WERI-Rb-1 (cell line): Measurements from ENCODE around the gene USP32.
"Not testable (repeated sequence)": the region's sequence is repeated elsewhere in the genome, so short reads cannot be mapped to it uniquely, and the experiment has no call there.

Source experiments
- DNase-seq: peaks from one replicate; pipeline ENCODE4 v3.0.0-alpha.2; 2020
- H3K27ac ChIP-seq: fragments of 250-450 bp; sonication (Bioruptor Pico); 2 replicates; pipeline ENCODE4 v1.5.1; 2020; ENCODE audit warnings: mild to moderate bottlenecking, moderate library complexity
- H3K27me3 ChIP-seq: fragments of 250-450 bp; sonication (Bioruptor Pico); 2 replicates; pipeline ENCODE4 v1.5.1; 2021; ENCODE audit warnings: mild to moderate bottlenecking, low read depth, moderate library complexity; ENCODE audit not compliant: insufficient read depth, severe bottlenecking
- H3K36me3 ChIP-seq: fragments of 250-450 bp; sonication (Bioruptor Pico); 2 replicates; pipeline ENCODE4 v1.5.1; 2020; ENCODE audit warnings: mild to moderate bottlenecking, moderate library complexity
- H3K4me3 ChIP-seq: 2 replicates; pipeline ENCODE4 v1.5.1; 2011; ENCODE audit warnings: low read depth, mild to moderate bottlenecking, control low read depth, low read length
- H3K9me3 ChIP-seq: fragments of 250-450 bp; sonication (Bioruptor Pico); 2 replicates; pipeline ENCODE4 v1.5.1; 2021; ENCODE audit warnings: mild to moderate bottlenecking, moderate library complexity; ENCODE audit not compliant: severe bottlenecking
- TF ChIP-seq, protein P1 (sequence below): IDR thresholded peaks from 2 replicates; pipeline ENCODE4 v1.5.1; 2011; ENCODE audit warnings: low read depth, mild to moderate bottlenecking, control low read depth, inconsistent platforms, low read length

USP32 gene

DNA sequence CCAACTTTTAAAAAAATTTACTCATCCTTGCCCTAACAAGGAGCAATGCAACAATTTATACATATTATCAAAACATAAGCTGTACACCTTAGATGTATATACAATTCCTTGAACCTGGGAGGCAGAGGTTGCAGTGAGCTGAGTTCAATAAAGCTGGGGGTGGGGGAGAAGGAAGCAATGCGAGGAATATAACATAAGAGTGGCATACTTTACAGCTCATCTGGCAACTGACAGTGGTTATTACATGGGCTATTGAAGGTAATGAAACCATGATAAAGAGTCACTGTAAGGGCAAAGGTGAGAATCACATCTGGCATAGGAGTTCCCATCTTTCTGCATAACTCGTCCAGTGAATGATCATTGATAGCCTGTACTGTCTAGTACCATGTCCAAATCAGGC lies 198.5 kb downstream of the USP32 start:
- no peak for DNase-seq
- no peaks in the 10 kb centered on the region for H3K9me3 ChIP-seq
- TF ChIP-seq, protein P1, sequence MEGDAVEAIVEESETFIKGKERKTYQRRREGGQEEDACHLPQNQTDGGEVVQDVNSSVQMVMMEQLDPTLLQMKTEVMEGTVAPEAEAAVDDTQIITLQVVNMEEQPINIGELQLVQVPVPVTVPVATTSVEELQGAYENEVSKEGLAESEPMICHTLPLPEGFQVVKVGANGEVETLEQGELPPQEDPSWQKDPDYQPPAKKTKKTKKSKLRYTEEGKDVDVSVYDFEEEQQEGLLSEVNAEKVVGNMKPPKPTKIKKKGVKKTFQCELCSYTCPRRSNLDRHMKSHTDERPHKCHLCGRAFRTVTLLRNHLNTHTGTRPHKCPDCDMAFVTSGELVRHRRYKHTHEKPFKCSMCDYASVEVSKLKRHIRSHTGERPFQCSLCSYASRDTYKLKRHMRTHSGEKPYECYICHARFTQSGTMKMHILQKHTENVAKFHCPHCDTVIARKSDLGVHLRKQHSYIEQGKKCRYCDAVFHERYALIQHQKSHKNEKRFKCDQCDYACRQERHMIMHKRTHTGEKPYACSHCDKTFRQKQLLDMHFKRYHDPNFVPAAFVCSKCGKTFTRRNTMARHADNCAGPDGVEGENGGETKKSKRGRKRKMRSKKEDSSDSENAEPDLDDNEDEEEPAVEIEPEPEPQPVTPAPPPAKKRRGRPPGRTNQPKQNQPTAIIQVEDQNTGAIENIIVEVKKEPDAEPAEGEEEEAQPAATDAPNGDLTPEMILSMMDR, result no peak
- no peak overlapping the region for H3K27ac ChIP-seq
- H3K27me3 ChIP-seq, result no peaks in the 10 kb centered on the region
- peaks cover 37% of the 10 kb centered on the region for H3K36me3 ChIP-seq
- H3K4me3 ChIP-seq, result no peak overlapping the region

- not testable (repeated sequence) for H3K9me3 ChIP-seq, H3K27me3 ChIP-seq, H3K4me3 ChIP-seq, DNase-seq, H3K27ac ChIP-seq
- peaks cover 38% of the 10 kb centered on the region for H3K36me3 ChIP-seq
Observed at GRCh38 chr17:60193032-60193431, 198.9 kb downstream of the USP32 start.

- DNase-seq, H3K27me3 ChIP-seq, H3K9me3 ChIP-seq, H3K4me3 ChIP-seq, H3K27ac ChIP-seq: not testable (repeated sequence)
- peaks cover 26% of the 10 kb centered on the region for H3K36me3 ChIP-seq
Observed at GRCh38 chr17:60190032-60190431, 201.9 kb downstream of the USP32 start.

- H3K4me3 ChIP-seq, result no peak overlapping the region
Observed at GRCh38 chr17:60188759-60189158, 203.2 kb downstream of the USP32 start.

DNA sequence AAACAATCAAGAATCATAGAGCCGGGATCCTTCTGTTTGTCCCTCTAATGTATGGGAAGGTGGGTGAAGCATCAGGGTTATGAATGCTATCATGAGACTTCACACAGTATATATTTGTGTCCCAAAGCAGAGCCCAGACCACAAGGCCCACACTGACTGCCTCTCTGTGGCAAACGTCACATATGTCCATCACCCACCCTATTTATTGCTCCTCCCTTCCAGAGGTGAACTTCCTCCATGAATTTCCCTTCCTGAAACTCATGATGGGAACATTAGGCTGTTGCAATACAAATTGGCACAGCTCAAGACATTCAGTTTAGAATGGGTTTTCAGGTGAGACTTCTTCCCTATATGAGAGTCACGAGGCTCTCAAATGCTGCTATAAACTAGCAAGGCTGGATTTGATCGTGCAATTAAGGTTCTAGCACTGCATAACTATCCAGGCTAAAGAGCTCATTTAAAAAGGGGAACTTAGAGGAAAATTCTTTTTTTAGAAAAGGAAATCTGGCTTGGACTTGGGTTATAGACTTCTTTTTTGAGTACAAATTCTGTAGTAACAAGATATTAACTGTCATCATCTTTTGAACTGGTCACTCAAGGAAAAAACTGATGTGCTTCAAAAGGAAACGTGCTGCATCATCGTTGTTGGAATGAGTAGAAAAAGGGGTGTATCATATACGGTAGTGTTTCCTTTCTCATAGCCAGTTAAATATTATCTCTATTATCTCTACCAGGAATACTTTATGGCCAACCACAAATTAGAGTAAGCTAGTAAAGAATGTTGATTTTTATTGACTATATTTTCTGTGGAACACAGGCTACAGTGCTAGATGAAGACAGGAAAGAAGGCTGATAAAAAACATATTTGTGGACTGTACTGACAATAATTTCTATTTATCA lies 204.8 kb downstream of the USP32 start:
- peaks cover 30% of the 10 kb centered on the region for H3K36me3 ChIP-seq
- not testable (repeated sequence) for H3K27ac ChIP-seq, DNase-seq, H3K27me3 ChIP-seq, H3K4me3 ChIP-seq, H3K9me3 ChIP-seq

More at GRCh38 chr17:60188759-60189158, 203.2 kb downstream of the USP32 start:
- Histone ChIP-seq H3K27ac (no peak overlapping the region), H3K27me3 (no peaks in the 10 kb centered on the region), H3K36me3 (peaks cover 32% of the 10 kb centered on the region), H3K9me3 (no peaks in the 10 kb centered on the region)
- TF ChIP-seq, protein P1, result no peak
- DNase-seq, result no peak

DNA sequence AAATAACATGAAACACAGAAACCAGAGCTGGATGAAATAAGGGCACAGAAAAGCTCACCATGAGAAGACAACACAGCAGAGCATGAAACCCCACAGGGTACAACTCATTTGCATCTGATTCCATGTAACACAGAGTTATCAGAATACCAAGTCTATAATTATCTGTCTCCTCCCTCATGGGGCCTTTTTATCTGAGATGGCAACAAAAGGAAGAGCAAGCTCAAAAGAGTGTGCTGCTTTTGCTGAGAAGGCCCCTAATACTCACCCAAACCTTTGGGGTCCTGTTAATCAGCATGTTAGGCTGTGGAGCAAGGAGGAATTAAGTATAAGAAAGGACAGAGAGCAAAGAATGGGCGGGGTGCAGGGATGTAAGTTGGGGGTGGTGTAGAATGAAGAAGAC lies 205.6 kb downstream of the USP32 start:
- not testable (repeated sequence) for H3K9me3 ChIP-seq, H3K4me3 ChIP-seq, DNase-seq, H3K27me3 ChIP-seq, H3K27ac ChIP-seq
- H3K36me3 ChIP-seq, result peaks cover 24% of the 10 kb centered on the region

GRCh38 chr17:60180380-60180779 lies 211.6 kb downstream of the USP32 start:
- peaks cover 16% of the 10 kb centered on the region for H3K36me3 ChIP-seq
- H3K27me3 ChIP-seq, H3K27ac ChIP-seq, DNase-seq, H3K9me3 ChIP-seq, H3K4me3 ChIP-seq: not testable (repeated sequence)

DNA sequence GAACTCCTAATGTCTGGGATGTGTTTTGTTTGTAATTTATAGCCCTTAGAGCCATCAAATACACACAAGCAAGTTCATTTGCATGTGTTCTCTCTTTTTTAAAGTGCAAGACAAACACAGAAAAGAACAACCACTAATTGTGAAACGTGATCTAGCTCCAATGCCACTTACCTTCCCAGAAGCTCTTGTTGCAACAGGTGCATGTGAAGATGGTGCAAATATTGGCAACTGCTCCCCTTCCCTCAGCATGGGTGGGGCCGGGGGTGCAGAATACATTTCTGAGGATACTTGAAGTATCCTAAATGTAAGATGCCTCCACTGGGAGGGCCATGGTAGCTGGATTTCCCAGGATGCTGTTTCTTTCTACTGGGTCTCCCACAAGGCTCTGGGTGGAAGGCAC lies 213.8 kb downstream of the USP32 start:
- H3K27me3 ChIP-seq, H3K4me3 ChIP-seq, H3K27ac ChIP-seq, H3K9me3 ChIP-seq, H3K36me3 ChIP-seq, DNase-seq: not testable (repeated sequence)

GRCh38 chr17:60176763-60177162 lies 215.2 kb downstream of the USP32 start:
- not testable (repeated sequence) for DNase-seq, H3K27ac ChIP-seq, H3K4me3 ChIP-seq, H3K9me3 ChIP-seq, H3K36me3 ChIP-seq, H3K27me3 ChIP-seq
